NCI-H510A (cell line): ENCODE results near the gene ING3.
"Not testable (repeated sequence)": the region's sequence is repeated elsewhere in the genome, so short reads cannot be mapped to it uniquely, and the experiment has no call there.

ENCODE experiments used
- DNase-seq: peaks from one replicate; lab custom pipeline; 2025; lab: John Stamatoyannopoulos, UW

Gene ING3

GRCh38 chr7:120949998-120950538 lies 509 bp upstream of the ING3 start:
- no peak for DNase-seq

DNA sequence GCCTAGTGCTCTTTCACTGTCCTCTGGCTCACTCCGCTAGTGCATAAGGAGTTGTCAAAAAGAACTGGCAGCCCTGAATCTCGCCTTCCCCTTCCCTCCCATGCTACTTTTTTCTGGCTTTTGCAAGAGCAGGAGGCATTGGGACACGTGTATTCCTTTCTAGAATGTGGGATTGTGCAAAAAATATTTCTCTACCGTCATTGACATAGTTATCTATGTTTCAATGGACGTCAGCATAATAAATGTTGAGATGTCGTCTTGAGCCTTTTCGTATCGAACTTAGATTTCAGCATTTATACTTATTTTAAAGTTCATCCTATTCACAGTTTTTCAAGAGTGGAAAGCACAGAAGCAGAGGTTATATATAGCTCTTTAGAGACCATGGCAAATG lies 727 bp downstream of the ING3 start:
- DNase-seq, result no peak

DNA sequence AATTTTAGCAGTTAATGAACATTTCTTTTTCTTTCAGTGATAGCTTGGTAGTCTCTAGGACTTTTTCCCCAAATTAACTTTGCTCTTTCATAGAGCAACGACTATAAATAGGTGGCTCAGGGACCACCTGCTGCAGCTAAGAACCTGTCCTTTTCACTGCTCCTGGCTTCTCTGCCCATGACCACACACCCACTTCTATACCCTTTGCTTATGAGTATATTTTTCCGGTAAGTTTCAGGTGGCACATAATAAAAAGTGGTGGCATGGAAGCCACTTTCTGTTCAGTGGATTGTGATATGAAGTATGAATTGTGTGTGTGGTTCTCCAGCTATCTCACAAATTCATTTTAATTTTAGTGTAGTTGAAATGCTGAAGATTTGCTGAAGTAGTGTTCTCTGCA lies 1.2 kb downstream of the ING3 start:
- DNase-seq, result no peak

DNA sequence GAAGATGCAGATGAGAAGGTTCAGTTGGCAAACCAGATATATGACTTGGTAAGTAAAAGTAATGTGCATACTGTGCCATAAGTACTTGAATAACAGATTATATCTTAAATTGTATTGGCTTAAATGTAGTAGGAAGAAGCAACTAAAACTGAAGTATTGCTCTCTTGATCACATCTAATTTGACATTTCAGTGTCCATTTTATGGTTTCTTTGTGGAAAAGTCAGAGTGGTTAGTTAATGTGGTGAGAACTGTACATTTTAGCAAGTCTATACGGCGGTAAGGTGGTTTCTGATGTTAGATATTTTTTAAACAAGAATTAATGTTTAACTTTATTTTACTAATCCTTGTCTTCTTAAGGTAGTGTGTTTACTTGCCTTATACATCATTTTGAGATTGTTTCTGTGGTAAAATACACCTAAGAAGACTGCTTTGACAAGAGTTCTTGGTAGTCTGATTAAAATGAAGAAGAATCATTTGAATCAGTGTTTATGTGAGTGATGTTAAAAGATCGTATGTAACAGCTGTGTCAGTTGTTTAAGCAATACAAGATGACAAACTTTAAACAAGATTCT lies 5.1 kb downstream of the ING3 start:
- DNase-seq, result no peak

DNA sequence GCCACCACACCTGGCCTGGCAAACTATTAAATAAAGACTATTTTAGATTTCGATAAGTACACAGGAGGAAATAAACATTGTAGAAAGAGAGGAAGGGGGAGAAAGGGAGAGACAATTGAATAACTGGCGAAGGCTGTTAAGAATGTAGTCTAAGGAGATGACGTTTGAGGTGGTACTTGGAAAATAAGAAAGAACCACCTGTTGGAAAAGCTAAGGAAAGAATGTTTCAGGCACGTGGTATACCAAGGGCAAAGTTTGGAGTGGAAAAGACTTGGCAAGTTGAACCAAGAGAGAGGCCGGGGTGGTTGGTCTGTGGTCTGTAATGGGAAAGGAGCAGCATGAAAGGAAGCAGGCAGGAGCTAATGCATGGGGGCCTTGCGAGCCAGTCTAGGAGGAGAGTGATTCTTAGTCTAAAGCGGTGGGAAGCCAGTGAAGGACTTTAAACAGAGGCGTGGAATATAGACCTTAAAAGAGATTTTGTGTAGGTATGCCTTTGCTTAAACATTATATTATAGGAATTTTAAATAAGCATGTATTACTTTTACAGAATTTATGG lies 9.4 kb downstream of the ING3 start:
- DNase-seq, result no peak

- DNase-seq, result no peak
Observed at GRCh38 chr7:120960714-120961113, 10.1 kb downstream of the ING3 start.

GRCh38 chr7:120961638-120962173 lies 11.1 kb downstream of the ING3 start:
- no peak for DNase-seq

GRCh38 chr7:120964088-120964487 lies 13.5 kb downstream of the ING3 start:
- DNase-seq, result no peak

- DNase-seq, result no peak
Observed at GRCh38 chr7:120966961-120967360, 16.4 kb downstream of the ING3 start.

GRCh38 chr7:120973849-120974248 lies 23.3 kb downstream of the ING3 start:
- no peak for DNase-seq

DNA sequence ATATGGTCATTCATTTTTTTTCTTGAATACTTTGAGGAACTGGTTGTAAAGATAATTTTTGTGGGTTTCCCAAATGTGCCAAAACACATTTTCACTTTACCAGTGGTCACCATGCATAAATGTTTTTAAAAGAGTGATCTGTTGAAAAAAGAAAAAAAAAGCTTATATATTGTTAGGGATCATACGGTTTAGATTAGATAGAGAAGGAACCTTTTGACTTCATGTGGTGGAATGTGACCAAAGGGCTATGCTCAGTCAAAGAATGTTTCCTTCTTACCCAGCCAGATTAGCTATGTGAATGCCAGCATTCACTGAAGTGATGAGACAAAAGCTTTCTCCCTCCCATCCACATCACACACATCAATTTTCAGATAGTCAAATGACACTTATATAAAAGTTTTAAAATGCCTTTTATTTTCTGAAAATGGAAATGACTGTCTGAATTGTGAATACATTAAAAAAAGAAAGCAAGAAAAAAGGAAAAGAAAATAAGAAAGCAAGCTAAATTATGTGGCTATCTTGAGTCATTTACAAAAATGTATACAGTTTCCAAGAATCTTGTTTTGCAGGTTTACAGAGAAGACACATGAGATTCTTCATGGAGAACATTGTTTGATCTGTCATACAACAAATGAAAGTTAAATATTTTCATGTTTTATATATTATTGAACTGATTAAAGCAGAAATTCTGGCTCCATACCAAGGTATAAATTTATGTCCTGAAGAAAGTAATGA lies 29.4 kb downstream of the ING3 start:
- DNase-seq, result no peak

GRCh38 chr7:120981117-120981516 lies 30.5 kb downstream of the ING3 start:
- DNase-seq, result no peak

DNA sequence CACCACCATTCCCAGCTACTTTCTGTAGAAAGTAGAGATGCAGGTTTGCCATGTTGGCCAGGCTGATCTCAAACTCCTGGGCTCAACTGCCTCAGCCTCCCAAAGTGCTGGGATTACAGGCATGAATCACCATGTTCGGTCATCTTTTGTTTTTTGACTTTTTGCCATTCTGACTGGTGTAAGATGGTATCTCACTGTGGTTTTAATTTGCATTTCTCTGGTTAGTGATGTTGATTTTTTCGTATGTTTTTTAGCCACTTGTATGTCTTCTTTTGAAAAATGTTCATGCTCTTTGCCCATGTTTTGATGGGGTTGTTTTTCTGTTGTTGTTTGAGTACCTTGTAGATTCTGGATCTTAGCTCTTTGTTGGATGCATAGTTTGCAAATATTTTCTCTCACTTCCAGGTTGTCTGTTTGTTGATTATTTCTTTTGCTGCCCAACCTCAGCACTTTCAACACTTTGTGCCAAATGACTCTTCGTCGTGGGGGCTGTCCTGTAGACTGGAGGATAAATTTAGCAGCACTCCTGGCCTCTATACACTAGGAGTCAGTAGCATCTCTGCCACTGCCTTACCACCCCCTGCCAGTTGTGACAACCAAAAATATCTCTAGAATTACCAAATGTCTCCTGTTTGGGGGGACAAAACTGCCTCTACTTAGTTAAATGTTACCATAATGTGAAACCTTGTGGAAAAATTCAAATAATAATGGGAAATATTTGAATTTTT lies 31.5 kb downstream of the ING3 start:
- no peak for DNase-seq

GRCh38 chr7:120983592-120983991 lies 33.0 kb downstream of the ING3 start:
- DNase-seq, result not testable (repeated sequence)

GRCh38 chr7:120984406-120984805 lies 33.8 kb downstream of the ING3 start:
- DNase-seq, result no peak

DNA sequence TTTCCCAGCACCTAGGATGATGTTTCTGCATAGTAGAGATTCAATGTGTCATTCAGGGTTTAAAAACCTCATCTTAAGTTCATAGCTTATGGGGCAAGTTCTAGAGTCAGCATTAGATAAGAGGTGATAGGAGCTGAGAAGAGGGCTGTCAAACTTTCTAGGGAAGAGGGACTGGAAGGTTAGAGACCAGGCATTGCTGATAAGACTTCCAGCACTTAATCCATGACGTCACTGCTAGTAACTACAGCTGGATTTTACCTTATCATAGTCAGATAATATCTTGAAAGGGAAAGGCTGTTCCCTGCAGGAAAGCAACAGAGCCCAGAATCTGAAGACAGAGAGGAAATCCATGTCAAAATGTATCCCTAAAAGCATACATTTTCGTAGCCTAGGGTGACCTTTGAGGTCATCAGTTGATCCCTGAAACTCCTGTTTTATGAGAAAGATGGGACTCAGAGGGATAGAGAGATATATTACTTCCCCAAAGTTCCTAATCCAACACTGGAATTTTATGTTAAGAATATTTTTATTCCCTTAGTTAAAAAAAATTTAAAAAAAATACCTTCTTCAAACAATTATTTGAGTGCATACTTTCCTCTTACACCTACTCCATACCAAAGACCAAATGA lies 34.7 kb downstream of the ING3 start:
- no peak for DNase-seq

DNA sequence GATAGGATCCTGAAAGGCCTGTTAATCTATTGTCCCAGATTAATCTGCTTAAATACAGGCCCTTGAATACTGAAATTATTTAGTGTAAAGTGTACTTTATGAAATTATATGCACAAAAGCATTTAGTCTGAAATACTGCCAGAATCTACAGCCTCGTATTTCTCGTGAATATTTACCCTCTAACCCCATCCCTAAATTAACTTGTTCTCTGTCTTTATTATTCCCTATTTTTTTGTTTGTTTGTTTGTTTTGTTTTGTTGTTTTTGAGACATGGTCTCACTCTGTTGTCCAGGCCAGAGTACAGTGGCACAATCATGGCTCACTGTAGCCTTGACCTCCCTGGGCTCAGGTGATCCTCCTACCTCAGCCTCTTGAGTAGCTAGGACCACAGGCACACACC lies 35.3 kb downstream of the ING3 start:
- DNase-seq, result no peak

- no peak for DNase-seq
Observed at GRCh38 chr7:120986650-120987049, 36.1 kb downstream of the ING3 start.

GRCh38 chr7:120987280-120987679 lies 36.7 kb downstream of the ING3 start:
- DNase-seq, result no peak

DNA sequence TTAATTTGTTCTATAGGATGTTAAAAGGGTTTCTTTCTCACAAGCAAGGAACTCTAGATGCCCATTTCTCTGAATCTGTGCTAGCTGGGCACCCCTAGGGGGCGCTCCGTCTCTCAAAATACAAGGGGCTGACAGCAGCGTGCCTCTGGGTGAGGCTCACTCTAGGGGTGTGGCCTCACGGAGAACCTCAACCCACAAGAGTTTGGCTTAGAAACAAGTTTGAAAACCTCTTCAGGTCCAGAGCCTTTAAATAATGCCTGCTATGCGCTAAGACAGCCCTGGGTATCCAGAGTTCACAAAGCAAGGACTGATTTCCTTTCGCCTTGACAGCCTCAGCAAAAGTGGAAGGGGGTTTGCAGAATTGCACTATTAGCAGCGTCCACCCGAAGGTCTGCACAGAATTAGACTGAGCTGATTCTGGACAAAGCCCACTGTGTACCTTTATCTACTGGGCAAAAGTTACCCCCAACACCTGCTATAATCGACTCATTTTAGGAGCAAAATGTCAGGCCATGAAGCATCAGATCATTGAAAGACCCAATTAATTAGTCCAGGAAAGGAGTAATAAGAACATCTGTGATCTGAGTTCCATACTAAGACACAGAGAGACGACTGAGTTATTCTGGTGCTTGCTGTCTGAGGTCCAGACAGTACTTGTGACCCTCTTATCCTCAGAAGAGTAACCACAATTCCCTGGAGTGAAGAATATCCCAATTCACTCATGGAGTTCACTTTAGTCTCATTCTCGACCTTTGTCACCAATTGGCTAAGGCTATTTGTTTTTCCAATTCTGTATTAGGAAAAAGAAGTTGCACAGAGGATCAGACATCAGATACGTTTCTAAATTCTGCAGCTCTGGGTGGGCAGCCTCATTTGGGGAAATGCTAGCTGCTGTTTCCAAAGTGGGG lies 37.4 kb downstream of the ING3 start:
- peak; percentile 60 for DNase-seq
